Measurements from ENCODE around the gene BSCL2. TPM values are rescaled to one million over a fixed set of nuclear protein-coding genes. Genes with fewer than 3 reads are reported as not detected.

The BSCL2 gene
- total RNA-seq, 1 experiment from 2014 or later: 82.1 TPM

DNA sequence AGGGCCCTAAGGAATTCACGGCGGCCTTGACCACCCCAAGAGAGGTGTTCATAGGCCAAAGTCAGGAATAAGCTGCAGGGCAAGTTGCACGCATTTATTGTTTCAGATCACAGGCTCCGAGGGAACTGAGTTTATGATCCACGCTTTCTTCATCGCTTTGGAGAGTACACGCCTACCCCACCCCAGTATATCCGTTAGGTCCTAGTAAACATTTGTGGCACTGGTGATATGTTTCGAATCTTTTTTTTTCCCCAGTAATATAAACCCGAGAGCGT lies 61.6 kb downstream of the BSCL2 start:
- ChIA-PET CTCF (no interaction called here), POLR2A (interaction anchor here (0.5 to 0.6 kb wide), 2 partner anchors 23 to 39 kb away, joined by 4 to 13 read pairs; no protein-coding TSS in a partner anchor)
- no peak for ATAC-seq
- Histone ChIP-seq H3K36me3 (ENCODE audit: control insufficient read depth, insufficient read depth, low read length) (no peaks in the 10 kb centered on the region), H3K4me1 (ENCODE audit: control insufficient read depth, insufficient read depth, low read length) (peaks cover 21% of the 10 kb centered on the region), H3K9me3 (ENCODE audit: control insufficient read depth, insufficient read depth, low read depth, low read length) (no peaks in the 10 kb centered on the region), H3K27me3 (ENCODE audit: control insufficient read depth, insufficient read depth, low read length) (no peaks in the 10 kb centered on the region), H3K27ac (ENCODE audit: low read length) (peak overlapping the region; percentile 80), H3K4me3 (ENCODE audit: low read depth in 2 of 2, low read length in 2 of 2) (peak overlapping the region; percentile 69 to 92)
- intact Hi-C loops (cut with micrococcal nuclease; ENCODE audit: unreplicated experiment) (no loop called here), in situ Hi-C loops (cut with HindIII; ENCODE audit: low pct_unique_long_range_greater_than_20kb, low sequenced_read_pairs) (no loop called here)
- no peak for TF ChIP-seq POLR2AphosphoS5 (IDR thresholded peaks at IDR 0.05; ENCODE audit: low read depth, low read length)
- no peak for TF ChIP-seq SIN3A (IDR thresholded peaks at IDR 0.05; ENCODE audit: borderline replicate concordance, insufficient read depth, low read depth, low read length)
- TF ChIP-seq, protein P1, sequence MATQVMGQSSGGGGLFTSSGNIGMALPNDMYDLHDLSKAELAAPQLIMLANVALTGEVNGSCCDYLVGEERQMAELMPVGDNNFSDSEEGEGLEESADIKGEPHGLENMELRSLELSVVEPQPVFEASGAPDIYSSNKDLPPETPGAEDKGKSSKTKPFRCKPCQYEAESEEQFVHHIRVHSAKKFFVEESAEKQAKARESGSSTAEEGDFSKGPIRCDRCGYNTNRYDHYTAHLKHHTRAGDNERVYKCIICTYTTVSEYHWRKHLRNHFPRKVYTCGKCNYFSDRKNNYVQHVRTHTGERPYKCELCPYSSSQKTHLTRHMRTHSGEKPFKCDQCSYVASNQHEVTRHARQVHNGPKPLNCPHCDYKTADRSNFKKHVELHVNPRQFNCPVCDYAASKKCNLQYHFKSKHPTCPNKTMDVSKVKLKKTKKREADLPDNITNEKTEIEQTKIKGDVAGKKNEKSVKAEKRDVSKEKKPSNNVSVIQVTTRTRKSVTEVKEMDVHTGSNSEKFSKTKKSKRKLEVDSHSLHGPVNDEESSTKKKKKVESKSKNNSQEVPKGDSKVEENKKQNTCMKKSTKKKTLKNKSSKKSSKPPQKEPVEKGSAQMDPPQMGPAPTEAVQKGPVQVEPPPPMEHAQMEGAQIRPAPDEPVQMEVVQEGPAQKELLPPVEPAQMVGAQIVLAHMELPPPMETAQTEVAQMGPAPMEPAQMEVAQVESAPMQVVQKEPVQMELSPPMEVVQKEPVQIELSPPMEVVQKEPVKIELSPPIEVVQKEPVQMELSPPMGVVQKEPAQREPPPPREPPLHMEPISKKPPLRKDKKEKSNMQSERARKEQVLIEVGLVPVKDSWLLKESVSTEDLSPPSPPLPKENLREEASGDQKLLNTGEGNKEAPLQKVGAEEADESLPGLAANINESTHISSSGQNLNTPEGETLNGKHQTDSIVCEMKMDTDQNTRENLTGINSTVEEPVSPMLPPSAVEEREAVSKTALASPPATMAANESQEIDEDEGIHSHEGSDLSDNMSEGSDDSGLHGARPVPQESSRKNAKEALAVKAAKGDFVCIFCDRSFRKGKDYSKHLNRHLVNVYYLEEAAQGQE (IDR thresholded peaks at IDR 0.05; ENCODE audit: insufficient read depth in 1 of 2, low read depth in 2 of 2, low read length in 1 of 2): no peak
- no peak for TF ChIP-seq TCF7L2 (IDR thresholded peaks at IDR 0.05; ENCODE audit: low read depth, low read length)
- TF ChIP-seq CTCF (IDR thresholded peaks at IDR 0.05): no peak
- TSS peak; percentile 72 for BruUV-seq (replicated peaks)
- DNase-seq (ENCODE audit: low read depth, low spot score): no peak

- Histone ChIP-seq H3K36me3 (ENCODE audit: control insufficient read depth, insufficient read depth, low read length) (no peaks in the 10 kb centered on the region), H3K4me3 (ENCODE audit: low read depth in 2 of 2, low read length in 2 of 2) (no peak overlapping the region), H3K27me3 (ENCODE audit: control insufficient read depth, insufficient read depth, low read length) (no peaks in the 10 kb centered on the region), H3K27ac (ENCODE audit: low read length) (no peak overlapping the region), H3K4me1 (ENCODE audit: control insufficient read depth, insufficient read depth, low read length) (peaks cover 21% of the 10 kb centered on the region), H3K9me3 (ENCODE audit: control insufficient read depth, insufficient read depth, low read depth, low read length) (no peaks in the 10 kb centered on the region)
- in situ Hi-C loops (cut with HindIII; ENCODE audit: low pct_unique_long_range_greater_than_20kb, low sequenced_read_pairs) (no loop called here), intact Hi-C loops (cut with micrococcal nuclease; ENCODE audit: unreplicated experiment) (no loop called here)
- ATAC-seq (no peak), DNase-seq (ENCODE audit: low read depth, low spot score) (no peak)
- no TSS peak for BruUV-seq (replicated peaks)
- POLR2A ChIA-PET: no interaction called here
- TF ChIP-seq CTCF (IDR thresholded peaks at IDR 0.05) (no peak), POLR2AphosphoS5 (IDR thresholded peaks at IDR 0.05; ENCODE audit: low read depth, low read length) (no peak), TCF7L2 (IDR thresholded peaks at IDR 0.05; ENCODE audit: low read depth, low read length) (no peak), SIN3A (IDR thresholded peaks at IDR 0.05; ENCODE audit: borderline replicate concordance, insufficient read depth, low read depth, low read length) (no peak)
- TF ChIP-seq, protein P1 (IDR thresholded peaks at IDR 0.05; ENCODE audit: insufficient read depth in 1 of 2, low read depth in 2 of 2, low read length in 1 of 2): no peak
- CTCF ChIA-PET: no interaction called here
Measured at GRCh38 chr11:62644220-62644619, 63.0 kb downstream of the BSCL2 start.

Other genes starting within 250 kb of the BSCL2 start
- 844 TPM for gene AHNAK, start 160.6 kb downstream of the BSCL2 start, total RNA-seq (2021; ENCODE audit: unreplicated experiment)
- gene EEF1G, start 133.5 kb downstream of the BSCL2 start, total RNA-seq (2021; ENCODE audit: unreplicated experiment): 1,119 TPM
- gene TUT1, start 115.9 kb downstream of the BSCL2 start, total RNA-seq (2021; ENCODE audit: unreplicated experiment): 19.9 TPM
- 163 TPM for gene MTA2, start 105.6 kb downstream of the BSCL2 start, total RNA-seq (2021; ENCODE audit: unreplicated experiment)
- 88.8 TPM for gene EML3, start 94.6 kb downstream of the BSCL2 start, total RNA-seq (2021; ENCODE audit: unreplicated experiment)
- gene ROM1, start 94.2 kb downstream of the BSCL2 start, total RNA-seq (2021; ENCODE audit: unreplicated experiment): 2.7 TPM
- 68.2 TPM for gene B3GAT3, start 85.4 kb downstream of the BSCL2 start, total RNA-seq (2021; ENCODE audit: unreplicated experiment)
- 415 TPM for gene GANAB, start 60.8 kb downstream of the BSCL2 start, total RNA-seq (2021; ENCODE audit: unreplicated experiment)
- gene INTS5, start 54.1 kb downstream of the BSCL2 start, total RNA-seq (2021; ENCODE audit: unreplicated experiment): 22.0 TPM
- gene C11orf98, start 42.2 kb downstream of the BSCL2 start, total RNA-seq (2021; ENCODE audit: unreplicated experiment): 96.7 TPM
- 36.9 TPM for gene CSKMT, start 42.1 kb downstream of the BSCL2 start, total RNA-seq (2021; ENCODE audit: unreplicated experiment)
- 7.4 TPM for gene UQCC3, start 35.8 kb downstream of the BSCL2 start, total RNA-seq (2021; ENCODE audit: unreplicated experiment)
- gene LBHD1, start 35.2 kb downstream of the BSCL2 start, total RNA-seq (2021; ENCODE audit: unreplicated experiment): 15.5 TPM
- 105 TPM for gene UBXN1, start 28.4 kb downstream of the BSCL2 start, total RNA-seq (2021; ENCODE audit: unreplicated experiment)
- gene LRRN4CL, start 17.9 kb downstream of the BSCL2 start, total RNA-seq (2021; ENCODE audit: unreplicated experiment): 0.13 TPM
- not detected for gene GNG3, start 252 bp upstream of the BSCL2 start, total RNA-seq (2021; ENCODE audit: unreplicated experiment)
- 47.3 TPM for gene HNRNPUL2, start 20.0 kb upstream of the BSCL2 start, total RNA-seq (2021; ENCODE audit: unreplicated experiment)
- 39.4 TPM for gene TTC9C, start 21.1 kb upstream of the BSCL2 start, total RNA-seq (2021; ENCODE audit: unreplicated experiment)
- 12.9 TPM for gene ZBTB3, start 46.7 kb upstream of the BSCL2 start, total RNA-seq (2021; ENCODE audit: unreplicated experiment)
- 114 TPM for gene POLR2G, start 54.2 kb upstream of the BSCL2 start, total RNA-seq (2021; ENCODE audit: unreplicated experiment)
- gene TAF6L, start 64.0 kb upstream of the BSCL2 start, total RNA-seq (2021; ENCODE audit: unreplicated experiment): 32.6 TPM
- 50.9 TPM for gene TMEM179B, start 80.0 kb upstream of the BSCL2 start, total RNA-seq (2021; ENCODE audit: unreplicated experiment)
- 20.1 TPM for gene TMEM223, start 84.6 kb upstream of the BSCL2 start, total RNA-seq (2021; ENCODE audit: unreplicated experiment)
- gene NXF1, start 98.0 kb upstream of the BSCL2 start, total RNA-seq (2021; ENCODE audit: unreplicated experiment): 56.7 TPM
- 31.4 TPM for gene STX5, start 124.6 kb upstream of the BSCL2 start, total RNA-seq (2021; ENCODE audit: unreplicated experiment)
- not detected for gene TEX54, start 125.4 kb upstream of the BSCL2 start, total RNA-seq (2021; ENCODE audit: unreplicated experiment)
- 62.9 TPM for gene WDR74, start 132.2 kb upstream of the BSCL2 start, total RNA-seq (2021; ENCODE audit: unreplicated experiment)
- 184 TPM for gene SLC3A2, start 173.5 kb upstream of the BSCL2 start, total RNA-seq (2021; ENCODE audit: unreplicated experiment)
- not detected for gene CHRM1, start 213.9 kb upstream of the BSCL2 start, total RNA-seq (2021; ENCODE audit: unreplicated experiment)

Measured in Panc1 (cell line).